T-helper 1 cell treated with Interleukin-12 subunit alpha and Interleukin-12 subunit beta and Interleukin-4 antibody, amounts not matched to agents 30 ng/mL and 1 ng/mL, for 36 hours (primary cell): ENCODE results near the gene SMO. TPM values are rescaled to one million over a fixed set of nuclear protein-coding genes. Genes with fewer than 3 reads are reported as not detected.
"Not testable (repeated sequence)": the region's sequence is repeated elsewhere in the genome, so short reads cannot be mapped to it uniquely, and the experiment has no call there.

Experiments used
- intact Hi-C: fragments of 100-400 bp; cut with micrococcal nuclease; formaldehyde crosslinking; loops from one replicate; pipeline ENCODE4 v1.15.1; 2024
- total RNA-seq: library from RNA; stranded (reverse); gene quantifications from 2 replicates; pipeline ENCODE4 v1.2.3, GENCODE V29; 2022

Gene SMO
- total RNA-seq, 1 donor from 2014 or later: not detected

DNA sequence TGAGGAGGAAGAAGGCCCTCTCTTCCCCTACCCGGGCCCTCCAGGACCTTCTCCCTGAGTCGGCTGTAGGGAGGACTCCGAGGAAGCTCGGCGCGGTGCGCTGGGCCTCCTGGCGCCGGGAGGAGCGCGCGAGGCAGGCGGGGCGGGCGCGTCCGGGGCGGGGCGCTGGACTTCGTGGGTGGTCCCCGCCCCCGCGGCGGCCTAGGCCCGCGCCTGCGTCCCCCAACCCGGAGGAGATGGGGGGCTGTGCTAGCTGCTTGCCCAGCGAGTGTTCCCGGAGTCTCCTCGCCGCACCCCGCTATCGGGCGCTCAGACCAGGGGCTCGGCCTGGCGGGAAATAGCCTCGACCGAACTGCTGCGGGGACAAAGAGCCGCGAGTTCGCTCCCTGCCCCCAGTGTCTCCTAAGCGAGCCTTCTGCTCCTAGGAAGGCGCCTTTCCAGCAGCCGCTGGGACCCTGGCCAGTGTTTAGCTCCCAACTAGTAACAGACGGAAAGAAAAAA lies 19.2 kb upstream of the SMO start:
- intact Hi-C loops: no loop called here

DNA sequence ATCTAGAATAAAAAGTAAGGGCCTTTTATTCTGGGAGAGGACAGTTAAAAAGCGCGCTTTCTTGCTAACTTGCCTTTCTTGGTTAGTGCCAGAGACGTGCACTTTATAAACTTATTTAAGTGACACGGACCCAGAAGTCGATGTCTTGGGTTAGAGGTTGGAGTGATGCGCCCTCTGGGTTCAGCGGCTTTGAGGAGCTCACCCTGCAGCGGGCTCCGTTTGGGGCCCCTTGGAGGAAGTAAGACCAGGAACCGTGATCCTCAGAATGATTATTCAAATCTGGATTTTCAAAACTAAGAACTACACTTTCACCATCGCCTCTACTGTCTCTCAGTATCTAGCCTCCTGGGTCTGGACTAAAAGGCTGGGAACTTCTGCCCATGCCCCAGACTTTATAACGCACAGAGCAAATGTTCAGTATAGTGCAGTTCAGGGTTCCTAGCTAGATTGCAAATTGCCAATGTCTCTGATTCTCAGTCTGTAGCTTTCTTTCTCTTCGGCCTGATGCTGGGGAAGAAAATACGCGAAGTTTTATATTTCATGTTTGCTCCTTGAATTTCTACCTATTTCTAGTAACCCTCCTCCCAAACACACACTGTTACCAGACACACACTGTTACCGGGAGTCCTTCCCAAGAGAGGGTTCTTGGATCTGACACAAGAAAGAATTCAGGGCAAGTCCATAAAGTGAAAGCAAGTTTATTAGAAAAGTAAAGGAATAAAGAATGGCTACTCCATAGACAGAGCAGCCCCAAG lies 18.6 kb upstream of the SMO start:
- intact Hi-C loops: no loop called here

DNA sequence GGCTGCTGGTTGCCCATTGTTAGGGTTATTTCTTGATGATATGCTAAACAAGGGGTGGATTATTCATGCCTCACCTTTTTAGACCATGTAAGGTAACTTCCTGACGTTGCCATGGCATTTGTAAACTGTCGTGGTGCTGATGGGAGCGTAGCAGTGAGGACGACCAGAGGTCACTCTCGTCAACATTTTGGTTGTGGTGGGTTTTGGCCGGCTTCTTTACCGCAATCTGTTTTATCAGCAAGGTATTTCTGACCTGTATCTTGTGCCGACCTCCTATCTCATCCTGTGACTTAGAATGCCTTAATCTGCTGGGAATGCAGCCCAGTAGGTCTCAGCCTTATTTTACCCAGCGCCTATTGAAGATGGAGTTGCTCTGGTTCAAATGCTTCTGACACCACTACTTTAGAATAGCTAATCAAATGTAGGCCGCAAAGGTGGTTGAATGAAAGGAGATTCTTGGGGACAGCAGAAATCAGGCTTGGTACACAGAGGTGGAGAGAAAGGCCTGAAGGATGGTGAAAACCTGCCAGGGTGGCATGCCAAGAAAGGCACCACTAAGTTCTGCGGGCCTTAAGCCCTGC lies 17.9 kb upstream of the SMO start:
- intact Hi-C loops: no loop called here

DNA sequence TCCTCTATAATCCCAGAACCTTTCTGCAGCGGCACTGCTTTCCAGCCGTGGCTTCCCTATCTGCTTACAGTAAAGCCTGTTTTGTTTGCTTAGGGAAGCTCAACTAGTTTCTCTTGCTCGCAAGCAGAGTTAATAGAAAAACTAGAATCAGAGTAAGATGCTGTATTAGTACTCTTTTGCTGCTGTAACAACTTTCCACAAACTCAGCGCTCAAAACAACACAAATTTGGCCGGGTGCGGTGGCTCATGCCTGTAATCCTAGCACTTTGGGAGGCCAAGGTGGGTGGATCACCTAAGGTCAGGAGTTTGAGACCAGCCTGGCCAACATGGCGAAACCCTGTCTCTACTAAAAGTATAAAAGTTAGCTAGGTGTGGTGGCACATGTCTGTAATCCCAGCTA lies 14.6 kb upstream of the SMO start:
- intact Hi-C loops: not testable (repeated sequence)

DNA sequence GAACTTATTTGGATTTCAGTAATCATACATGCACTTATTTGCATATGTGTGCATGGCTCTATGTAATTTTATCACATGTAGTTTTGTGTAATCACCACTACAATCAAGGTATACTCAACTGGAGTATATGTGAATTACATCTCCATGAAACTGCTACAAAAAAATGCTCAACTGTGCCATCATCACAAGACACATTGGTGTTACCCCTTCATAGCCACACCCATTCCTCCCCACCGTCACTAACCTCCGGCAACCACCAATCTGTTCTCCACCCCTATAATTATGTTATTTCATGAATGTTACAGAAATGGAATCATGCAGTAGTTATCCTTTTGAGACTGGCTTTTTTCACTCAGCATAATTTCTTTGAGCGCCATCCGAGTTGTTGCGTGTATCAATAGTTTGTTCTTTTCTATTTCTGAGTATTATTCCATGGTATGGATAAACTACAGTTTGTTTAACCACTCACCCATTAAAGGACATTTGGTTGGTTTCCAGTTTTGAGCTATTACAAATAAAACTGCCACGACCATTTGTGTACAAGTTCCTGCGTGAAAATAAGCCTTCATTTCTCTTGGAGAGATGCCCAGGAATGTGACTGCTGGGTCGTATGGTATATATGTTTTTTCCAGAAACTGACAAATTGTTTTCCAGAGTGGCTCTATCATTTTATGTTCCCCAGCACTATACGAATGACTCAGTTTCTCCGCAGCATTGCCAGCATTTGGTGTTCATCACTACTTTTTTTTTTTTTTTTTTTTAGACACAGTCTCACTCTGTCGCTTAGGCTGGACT lies 11.3 kb upstream of the SMO start:
- intact Hi-C loops: no loop called here

DNA sequence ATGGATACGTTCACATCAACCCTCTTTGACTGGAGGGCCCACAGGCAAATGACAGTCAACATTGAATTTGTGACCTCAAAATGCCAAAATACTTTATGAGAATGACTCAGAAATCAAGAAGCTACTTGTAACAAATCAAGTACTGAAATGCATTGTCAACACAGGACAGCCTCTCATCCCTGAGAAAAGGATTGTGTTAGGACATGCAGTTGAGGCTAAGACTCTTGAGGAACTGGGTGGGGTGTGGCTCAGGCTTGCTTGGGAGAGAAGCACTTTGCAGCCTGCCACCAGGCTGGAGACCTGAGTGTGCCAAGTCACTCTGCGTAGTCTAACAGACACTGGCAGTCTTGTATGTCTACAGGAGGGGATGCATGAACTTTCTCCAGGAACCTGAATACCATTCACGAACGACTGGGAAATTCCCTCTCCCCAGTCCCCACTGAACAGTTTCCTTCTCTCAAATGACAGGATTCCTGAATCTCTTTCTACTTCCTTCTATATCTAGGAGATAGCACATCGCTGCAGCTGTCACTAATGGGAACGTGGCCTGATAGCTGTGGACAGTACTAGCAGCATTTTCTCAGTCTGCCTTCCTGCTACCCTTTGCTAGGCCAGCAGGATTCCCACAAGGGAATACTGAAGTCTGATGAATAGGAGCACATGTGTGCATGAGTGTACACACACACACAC lies 3.3 kb upstream of the SMO start:
- intact Hi-C loops: no loop called here

DNA sequence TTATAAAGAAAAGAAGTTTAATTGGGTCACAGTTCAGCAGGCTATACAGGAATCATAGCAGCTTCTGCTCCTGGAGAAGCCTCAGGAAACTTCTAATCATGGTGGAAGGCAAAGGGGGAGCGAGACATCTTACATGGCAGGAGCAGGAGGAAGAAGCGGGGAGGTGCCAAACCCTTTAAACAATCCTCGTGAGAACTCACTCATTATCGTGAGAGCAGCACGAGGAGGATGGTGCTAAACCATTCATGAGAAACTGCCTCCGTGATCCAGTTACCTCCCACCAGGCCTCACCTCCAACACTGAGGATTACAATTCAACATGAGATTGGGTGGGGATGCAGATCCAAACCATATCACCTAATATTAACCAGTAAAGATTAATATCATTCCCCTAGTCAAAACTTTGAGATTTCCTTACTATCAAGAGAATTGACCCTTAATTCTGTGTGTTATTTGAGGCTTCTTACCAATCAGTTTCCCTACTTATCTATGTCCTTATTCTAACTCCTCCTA lies 1.6 kb upstream of the SMO start:
- intact Hi-C loops: no loop called here

DNA sequence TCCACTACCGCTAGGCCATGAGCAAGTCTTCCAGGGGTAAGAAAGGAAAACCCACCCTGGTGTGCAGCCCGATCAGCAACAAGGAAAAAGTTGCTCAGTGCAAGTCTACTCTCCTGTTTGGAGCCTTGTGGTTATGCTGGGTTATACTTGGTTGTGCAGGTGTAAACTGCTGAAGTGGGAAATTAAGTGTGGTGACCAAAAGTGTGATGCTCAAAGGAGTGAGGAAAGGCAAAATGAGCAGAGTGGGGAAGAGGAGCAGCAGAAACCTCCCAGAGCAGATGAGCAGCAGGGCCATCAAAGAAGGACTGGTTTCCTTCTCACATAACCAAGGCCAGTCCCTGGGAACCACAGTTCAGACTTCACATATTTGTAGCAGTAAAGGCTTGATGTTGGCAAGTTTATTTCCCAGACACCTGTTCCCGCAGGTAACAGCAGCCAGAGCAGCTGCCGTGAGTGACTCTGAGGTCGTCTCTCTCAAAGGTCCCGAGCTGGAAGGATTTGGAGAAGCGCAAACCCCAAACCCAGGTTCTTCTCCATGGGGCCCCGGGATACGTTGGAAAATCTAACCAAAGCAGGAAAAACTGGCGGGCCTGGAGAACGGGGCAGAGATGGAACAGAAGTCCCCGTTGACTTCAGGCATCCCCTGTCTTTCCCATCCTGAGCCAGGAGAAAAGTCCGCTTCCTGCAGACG lies 607 bp upstream of the SMO start:
- intact Hi-C loops: no loop called here

DNA sequence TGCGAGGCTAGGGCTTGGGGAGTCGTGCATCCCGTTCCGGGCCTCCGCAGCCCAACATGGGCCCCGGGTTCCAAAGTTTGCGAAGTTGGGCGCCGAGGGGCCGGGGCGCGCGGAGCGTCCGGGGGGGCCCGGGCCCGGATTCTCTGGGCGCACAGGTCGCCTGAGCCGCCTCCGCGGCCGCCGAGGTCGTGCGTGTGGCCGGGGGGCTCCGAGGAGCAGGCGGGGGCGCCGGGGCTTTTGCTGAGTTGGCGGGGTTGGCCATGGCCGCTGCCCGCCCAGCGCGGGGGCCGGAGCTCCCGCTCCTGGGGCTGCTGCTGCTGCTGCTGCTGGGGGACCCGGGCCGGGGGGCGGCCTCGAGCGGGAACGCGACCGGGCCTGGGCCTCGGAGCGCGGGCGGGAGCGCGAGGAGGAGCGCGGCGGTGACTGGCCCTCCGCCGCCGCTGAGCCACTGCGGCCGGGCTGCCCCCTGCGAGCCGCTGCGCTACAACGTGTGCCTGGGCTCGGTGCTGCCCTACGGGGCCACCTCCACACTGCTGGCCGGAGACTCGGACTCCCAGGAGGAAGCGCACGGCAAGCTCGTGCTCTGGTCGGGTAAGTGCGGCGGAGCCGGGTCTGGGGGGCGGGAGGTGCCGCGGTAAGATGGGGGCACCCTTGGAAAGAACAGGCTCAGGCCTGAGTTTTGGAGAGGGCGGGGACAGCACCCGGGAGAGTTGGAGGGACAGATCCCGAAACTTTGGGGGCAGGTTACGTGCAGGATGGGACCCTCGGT lies 643 bp downstream of the SMO start:
- intact Hi-C loops: no loop called here

DNA sequence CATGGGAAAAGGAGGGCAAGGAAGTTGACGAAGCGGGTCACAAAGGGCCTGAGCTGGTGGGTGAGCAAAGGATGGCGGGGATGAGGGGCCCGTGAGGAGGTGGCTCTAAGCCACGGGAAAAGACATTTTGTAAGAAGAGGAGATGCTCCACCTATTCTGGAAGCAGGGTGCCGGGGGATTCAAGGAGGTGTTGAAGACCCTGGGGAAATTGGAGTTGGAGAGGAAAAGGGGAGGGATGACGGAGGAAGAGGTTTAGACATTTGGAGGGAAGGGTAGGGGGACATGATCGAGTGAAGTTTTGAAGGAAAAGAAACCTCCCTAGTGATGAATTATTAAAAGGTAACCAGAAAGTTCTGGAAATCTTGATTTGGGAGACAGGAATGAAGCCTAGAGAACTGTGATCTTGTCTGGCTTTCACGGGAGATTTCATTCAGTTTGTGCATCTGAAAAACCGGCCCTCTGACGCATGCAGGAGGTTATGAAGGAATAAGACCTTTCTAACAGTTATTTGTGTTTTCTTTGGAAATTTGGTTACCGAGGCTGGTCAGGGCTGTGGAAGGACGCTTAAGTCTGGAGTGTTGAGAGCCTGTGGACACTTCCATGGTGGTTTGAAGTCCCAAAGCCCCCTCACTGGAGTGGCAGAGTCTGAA lies 1.4 kb downstream of the SMO start:
- intact Hi-C loops: no loop called here

DNA sequence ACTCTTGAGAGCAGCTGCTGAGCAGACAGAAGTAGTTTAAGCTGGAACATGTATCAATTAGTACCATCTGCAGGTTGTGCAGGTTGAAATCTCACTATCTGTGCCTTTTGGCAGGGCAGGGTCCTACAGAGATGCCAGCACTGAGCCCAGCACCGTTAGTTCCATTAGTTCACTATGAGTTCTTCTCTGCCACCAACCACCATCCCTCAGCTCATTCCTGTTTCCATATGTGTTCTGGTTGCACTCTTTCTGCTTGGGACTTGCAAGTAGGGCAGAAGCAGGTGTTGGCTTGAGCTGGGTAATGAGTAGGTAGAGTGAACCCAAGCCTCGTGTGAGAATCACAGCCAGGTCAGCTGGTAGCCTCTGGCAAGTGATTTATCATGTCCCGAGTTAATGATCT lies 2.8 kb downstream of the SMO start:
- intact Hi-C loops: no loop called here

DNA sequence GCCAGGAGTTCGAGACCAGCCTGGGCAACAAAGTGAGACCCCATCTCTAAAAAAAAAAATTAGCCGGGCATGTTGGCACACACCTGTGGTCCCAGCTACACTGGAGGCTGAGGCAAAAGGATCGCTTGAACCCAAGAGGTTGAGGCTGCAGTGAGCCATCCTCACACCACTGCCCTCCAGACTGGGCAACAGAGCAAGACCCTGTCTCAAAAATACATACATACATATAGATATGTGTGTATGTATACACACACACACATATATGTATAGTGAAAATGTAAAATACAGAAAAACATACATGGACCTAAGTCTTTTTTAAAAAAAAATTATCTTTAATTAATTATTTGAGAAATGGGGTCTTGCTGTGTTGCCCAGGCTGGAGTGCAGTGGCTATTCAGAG lies 5.5 kb downstream of the SMO start:
- intact Hi-C loops: no loop called here

DNA sequence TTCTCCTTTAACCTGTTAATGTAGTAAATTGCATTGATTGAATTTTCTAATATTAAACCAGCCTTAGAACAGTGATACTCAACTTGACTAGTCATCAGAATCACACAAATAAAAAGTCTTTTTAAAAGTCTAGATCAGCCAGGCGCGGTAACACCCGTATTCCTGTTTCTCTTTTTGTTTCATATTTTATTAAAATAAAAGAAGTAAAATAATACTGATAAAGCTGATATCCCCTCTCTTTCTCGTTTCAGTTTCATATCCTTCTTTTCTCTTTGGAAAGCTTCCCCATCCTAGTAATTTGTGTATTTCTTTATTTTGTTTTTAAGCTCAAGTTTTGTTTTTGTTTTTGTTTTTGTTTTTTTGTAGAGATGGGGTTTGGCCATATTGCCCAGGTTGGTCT lies 9.3 kb downstream of the SMO start:
- intact Hi-C loops: no loop called here

DNA sequence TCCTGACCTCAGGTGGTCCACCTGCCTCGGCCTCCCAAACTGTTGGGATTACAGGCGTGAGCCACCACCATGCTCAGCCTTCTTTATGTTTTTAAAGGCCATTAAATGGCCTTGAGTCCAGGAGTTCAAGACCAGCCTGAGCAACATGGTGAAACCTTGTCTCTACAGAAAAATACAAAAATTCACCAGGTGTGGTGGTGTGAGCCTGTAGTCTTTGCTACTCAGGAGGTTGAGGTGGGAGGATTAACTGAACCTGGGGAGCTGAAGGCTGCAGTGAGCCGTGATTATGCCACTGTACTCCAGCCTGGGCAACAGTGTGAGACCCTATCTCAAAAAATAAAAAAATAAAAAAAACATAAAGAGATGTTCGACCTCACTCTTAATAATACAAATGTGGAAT lies 11.0 kb downstream of the SMO start:
- intact Hi-C loops: no loop called here

DNA sequence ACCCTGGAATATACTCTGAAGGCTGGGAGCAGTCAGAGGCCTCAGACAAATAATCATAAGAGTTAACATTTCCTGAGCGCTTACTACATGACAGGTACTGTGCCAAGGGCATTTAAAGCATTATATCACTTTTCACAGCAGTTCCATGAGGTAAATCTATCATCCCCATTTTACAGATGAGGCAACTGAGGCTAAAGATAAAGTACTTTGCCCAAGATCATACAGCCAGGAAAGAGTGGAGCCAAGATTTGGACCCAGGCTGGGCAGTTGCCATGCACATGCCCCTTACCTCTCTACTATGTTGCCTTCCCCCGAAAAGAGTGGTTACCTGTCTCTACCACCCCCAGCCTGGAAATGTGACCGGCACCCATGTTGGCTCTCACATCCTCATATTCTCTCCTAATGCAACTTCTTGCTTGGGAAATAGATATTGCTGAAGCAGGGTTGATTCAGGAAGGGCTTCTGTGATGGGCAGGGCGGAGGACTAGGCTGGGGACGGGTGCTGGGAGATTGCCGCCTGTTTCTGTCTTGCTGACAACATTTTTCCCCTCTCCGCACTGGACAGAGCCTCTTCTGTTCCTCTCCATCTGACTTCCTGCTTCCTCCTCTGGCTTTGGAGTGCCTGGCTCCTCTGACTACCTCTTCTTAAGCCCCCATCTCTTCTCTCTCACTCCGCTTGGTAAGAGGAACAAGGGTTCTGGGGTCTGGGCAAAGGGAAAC lies 13.8 kb downstream of the SMO start:
- intact Hi-C loops: no loop called here

DNA sequence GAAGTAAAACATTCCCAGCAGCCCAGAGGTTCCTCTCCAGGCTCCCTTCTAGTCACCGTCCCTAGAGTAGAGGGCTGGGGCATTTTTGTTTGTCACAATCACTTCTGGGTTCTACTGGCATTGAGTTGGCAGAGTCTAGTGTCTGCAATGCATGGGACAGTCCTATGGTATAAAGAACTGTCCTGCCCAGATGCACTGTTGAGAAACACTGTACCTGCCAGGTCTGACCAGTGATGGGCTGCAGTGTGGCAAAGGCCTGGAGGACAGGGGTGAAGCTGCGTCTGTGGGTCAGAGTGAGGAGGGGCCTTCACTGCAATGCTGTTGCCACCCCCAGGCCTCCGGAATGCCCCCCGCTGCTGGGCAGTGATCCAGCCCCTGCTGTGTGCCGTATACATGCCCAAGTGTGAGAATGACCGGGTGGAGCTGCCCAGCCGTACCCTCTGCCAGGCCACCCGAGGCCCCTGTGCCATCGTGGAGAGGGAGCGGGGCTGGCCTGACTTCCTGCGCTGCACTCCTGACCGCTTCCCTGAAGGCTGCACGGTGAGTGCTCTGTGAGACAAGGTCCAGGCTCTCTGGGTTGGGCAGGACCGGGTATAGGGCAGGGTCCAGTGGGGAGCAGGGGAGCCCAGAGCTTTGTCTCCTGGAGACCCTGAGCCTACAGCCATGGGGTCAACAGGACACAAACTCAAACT lies 14.8 kb downstream of the SMO start:
- intact Hi-C loops: no loop called here

DNA sequence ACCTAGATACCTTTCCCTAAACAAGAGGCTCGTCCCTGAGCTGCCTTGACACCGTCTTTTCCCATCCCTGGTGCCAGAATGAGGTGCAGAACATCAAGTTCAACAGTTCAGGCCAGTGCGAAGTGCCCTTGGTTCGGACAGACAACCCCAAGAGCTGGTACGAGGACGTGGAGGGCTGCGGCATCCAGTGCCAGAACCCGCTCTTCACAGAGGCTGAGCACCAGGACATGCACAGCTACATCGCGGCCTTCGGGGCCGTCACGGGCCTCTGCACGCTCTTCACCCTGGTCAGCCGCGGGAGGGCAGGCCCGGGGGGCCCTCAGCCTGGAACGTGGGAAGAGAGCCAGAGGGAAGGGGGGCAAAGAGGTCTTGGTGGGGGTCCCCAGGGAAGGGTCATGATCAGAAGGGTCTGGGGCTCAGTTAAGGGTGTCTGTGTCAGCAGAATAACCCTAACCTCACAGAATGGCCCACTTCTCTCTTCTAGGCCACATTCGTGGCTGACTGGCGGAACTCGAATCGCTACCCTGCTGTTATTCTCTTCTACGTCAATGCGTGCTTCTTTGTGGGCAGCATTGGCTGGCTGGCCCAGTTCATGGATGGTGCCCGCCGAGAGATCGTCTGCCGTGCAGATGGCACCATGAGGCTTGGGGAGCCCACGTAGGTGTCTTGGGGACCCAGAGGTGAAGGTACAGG lies 16.8 kb downstream of the SMO start:
- intact Hi-C loops: no loop called here
